ENCODE results near the gene CLK2. TPM values are rescaled to one million over a fixed set of nuclear protein-coding genes. Genes with fewer than 3 reads are reported as not detected.

CLK2 gene
- total RNA-seq, 4 donors from 2014 or later, result 17.6 to 32.0 (median 25.3) TPM

DNA sequence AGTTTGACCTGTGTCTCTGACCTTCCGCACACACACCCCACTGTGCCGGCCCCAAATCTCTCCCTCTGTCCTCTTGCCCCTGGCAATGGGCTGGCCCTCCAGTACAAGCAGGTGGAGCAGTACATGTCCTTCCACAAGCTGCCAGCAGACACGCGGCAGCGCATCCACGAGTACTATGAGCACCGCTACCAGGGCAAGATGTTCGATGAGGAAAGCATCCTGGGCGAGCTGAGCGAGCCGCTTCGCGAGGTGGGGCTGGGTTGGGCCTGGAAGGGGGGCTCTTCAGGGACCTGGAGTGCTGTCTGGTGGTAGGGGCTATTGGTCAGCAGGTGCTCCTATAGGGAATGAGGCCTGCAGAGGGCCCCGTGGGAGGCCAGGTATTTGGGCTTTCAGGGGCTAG is 11.8 kb upstream of the CLK2 start:
- H3K4me1 ChIP-seq, result no peaks in the 10 kb centered on the region
- 84% methylated on average over 3 of the region's 14 CpGs for WGBS
- H3K9me3 ChIP-seq, result no peaks in the 10 kb centered on the region
- H3K36me3 ChIP-seq, result peaks cover 0 to 18% (median 0%) of the 10 kb centered on the region in 4 donors
- TF ChIP-seq POLR2AphosphoS5 (IDR thresholded peaks at IDR 0.05) (no peak), POLR2A (IDR thresholded peaks at IDR 0.05; ENCODE audit: low read depth) (no peak), EP300 (IDR thresholded peaks at IDR 0.05) (no peak)
- TF ChIP-seq, protein P1, sequence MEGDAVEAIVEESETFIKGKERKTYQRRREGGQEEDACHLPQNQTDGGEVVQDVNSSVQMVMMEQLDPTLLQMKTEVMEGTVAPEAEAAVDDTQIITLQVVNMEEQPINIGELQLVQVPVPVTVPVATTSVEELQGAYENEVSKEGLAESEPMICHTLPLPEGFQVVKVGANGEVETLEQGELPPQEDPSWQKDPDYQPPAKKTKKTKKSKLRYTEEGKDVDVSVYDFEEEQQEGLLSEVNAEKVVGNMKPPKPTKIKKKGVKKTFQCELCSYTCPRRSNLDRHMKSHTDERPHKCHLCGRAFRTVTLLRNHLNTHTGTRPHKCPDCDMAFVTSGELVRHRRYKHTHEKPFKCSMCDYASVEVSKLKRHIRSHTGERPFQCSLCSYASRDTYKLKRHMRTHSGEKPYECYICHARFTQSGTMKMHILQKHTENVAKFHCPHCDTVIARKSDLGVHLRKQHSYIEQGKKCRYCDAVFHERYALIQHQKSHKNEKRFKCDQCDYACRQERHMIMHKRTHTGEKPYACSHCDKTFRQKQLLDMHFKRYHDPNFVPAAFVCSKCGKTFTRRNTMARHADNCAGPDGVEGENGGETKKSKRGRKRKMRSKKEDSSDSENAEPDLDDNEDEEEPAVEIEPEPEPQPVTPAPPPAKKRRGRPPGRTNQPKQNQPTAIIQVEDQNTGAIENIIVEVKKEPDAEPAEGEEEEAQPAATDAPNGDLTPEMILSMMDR (IDR thresholded peaks at IDR 0.05), result no peak
- intact Hi-C loops (cut with DNase I), result no loop called here
- H3K27me3 ChIP-seq, result no peaks in the 10 kb centered on the region
- no peak overlapping the region for H3K4me3 ChIP-seq
- no peak overlapping the region for H3K27ac ChIP-seq (replicated peaks in 1 of 4)
- DNase-seq (ENCODE audit: extremely low spot score), result no peak

DNA sequence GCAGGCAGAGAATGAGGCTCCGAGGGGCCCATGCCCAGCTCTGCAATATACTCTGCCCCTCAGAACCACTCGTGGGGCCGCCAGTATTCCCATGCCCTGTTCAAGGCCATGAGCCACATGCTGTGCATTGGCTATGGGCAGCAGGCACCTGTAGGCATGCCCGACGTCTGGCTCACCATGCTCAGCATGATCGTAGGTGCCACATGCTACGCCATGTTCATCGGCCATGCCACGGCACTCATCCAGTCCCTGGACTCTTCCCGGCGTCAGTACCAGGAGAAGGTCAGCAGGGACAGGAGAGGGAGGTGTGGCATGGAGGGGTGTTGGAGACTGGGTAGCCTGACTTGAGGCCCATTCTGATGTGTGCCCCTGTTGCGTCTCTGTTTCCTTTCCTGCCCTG is 11.2 kb upstream of the CLK2 start:
- peaks cover 0 to 18% (median 0%) of the 10 kb centered on the region in 4 donors for H3K36me3 ChIP-seq
- no peaks in the 10 kb centered on the region for H3K9me3 ChIP-seq
- 96% methylated on average over 12 of the region's 12 CpGs for WGBS
- no peak overlapping the region for H3K4me3 ChIP-seq
- H3K27me3 ChIP-seq, result no peaks in the 10 kb centered on the region
- no peak overlapping the region for H3K27ac ChIP-seq (replicated peaks in 1 of 4)
- intact Hi-C loops (cut with DNase I), result no loop called here
- no peak for TF ChIP-seq POLR2AphosphoS5 (IDR thresholded peaks at IDR 0.05)
- TF ChIP-seq, protein P1 (IDR thresholded peaks at IDR 0.05), result no peak
- no peak for TF ChIP-seq POLR2A (IDR thresholded peaks at IDR 0.05; ENCODE audit: low read depth)
- TF ChIP-seq EP300 (IDR thresholded peaks at IDR 0.05), result no peak
- DNase-seq (ENCODE audit: extremely low spot score), result no peak
- no peaks in the 10 kb centered on the region for H3K4me1 ChIP-seq

DNA sequence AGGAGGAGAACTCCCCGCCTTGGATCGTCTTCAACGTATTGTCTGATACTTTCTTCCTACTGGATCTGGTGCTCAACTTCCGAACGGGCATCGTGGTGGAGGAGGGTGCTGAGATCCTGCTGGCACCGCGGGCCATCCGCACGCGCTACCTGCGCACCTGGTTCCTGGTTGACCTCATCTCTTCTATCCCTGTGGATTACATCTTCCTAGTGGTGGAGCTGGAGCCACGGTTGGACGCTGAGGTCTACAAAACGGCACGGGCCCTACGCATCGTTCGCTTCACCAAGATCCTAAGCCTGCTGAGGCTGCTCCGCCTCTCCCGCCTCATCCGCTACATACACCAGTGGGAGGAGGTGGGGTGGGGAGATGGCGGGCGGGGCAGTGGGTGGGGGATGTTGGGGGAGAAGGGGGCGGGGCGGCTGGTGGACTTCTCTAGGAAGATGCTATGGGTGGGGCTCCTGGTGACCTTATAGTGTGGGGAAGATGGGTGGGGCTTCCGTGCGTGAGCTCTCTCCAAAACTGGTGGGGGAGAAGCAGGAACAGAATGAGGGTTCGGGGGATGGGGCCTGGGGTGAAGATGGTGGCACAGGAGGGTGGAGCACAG is 9.3 kb upstream of the CLK2 start:
- peaks cover 0 to 11% (median 0%) of the 10 kb centered on the region in 4 donors for H3K36me3 ChIP-seq
- TF ChIP-seq, protein P1 (IDR thresholded peaks at IDR 0.05), result no peak
- TF ChIP-seq POLR2AphosphoS5 (IDR thresholded peaks at IDR 0.05) (no peak), POLR2A (IDR thresholded peaks at IDR 0.05; ENCODE audit: low read depth) (no peak), EP300 (IDR thresholded peaks at IDR 0.05) (no peak)
- intact Hi-C loops (cut with DNase I), result no loop called here
- no peaks in the 10 kb centered on the region for H3K9me3 ChIP-seq
- DNase-seq (ENCODE audit: extremely low spot score), result no peak
- H3K4me3 ChIP-seq, result no peak overlapping the region
- H3K4me1 ChIP-seq, result peaks cover 9 to 17% (median 12%) of the 10 kb centered on the region in 4 donors
- WGBS, result 95% methylated on average over 29 of the region's 29 CpGs
- no peak overlapping the region for H3K27ac ChIP-seq (replicated peaks in 1 of 4)
- H3K27me3 ChIP-seq, result no peaks in the 10 kb centered on the region

DNA sequence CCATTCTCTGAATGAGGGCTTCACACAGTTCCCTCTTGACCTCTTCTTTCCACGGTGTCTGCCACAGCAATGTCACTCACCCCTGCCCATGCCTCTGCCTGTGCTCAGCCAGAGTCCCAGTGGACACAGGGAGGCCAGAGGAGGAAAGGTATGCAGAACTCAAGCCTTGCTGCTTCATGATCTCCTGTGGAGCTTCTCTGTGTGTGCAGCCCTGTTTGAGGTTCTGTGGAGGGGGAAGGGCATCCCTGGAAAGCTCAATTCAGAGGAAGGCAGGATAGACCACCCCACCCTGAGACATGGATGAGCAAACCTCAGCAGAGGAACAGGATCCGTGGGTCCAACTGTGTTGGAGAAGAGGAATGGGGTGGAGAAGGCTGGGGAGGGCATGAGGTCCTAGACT is 6.0 kb upstream of the CLK2 start:
- Histone ChIP-seq H3K4me1 (peaks cover 18 to 28% (median 23%) of the 10 kb centered on the region in 4 donors), H3K36me3 (peaks cover 0 to 11% (median 0%) of the 10 kb centered on the region in 4 donors), H3K27me3 (no peaks in the 10 kb centered on the region), H3K9me3 (no peaks in the 10 kb centered on the region), H3K27ac (replicated peaks in 1 of 4) (no peak overlapping the region), H3K4me3 (no peak overlapping the region)
- DNase-seq (ENCODE audit: extremely low spot score), result no peak
- intact Hi-C loops (cut with DNase I), result loop anchor here (2.0 to 5.0 kb wide), 2 partner anchors 42 to 313 kb away; partner anchors contain the start of gene RUSC1
- 76% methylated on average over 2 of the region's 2 CpGs for WGBS
- TF ChIP-seq, protein P1 (IDR thresholded peaks at IDR 0.05), result no peak
- no peak for TF ChIP-seq EP300 (IDR thresholded peaks at IDR 0.05)
- TF ChIP-seq POLR2AphosphoS5 (IDR thresholded peaks at IDR 0.05), result no peak
- no peak for TF ChIP-seq POLR2A (IDR thresholded peaks at IDR 0.05; ENCODE audit: low read depth)

All from esophagus muscularis mucosa (tissue), 4 donors.